ENCODE results near the gene FOXK1.

Gene FOXK1

GRCh38 chr7:4699841-4700240 lies 17.7 kb downstream of the FOXK1 start:
- no peak for DNase-seq

- DNase-seq: peak in 1 of 5 donors; percentile 25
Measured at GRCh38 chr7:4700577-4701235, 18.6 kb downstream of the FOXK1 start.

GRCh38 chr7:4702961-4703512 lies 20.9 kb downstream of the FOXK1 start:
- DNase-seq: no peak

GRCh38 chr7:4703532-4703931 lies 21.4 kb downstream of the FOXK1 start:
- no peak for DNase-seq

GRCh38 chr7:4706384-4707216 lies 24.5 kb downstream of the FOXK1 start:
- no peak for DNase-seq

GRCh38 chr7:4707217-4707741 lies 25.2 kb downstream of the FOXK1 start:
- no peak for DNase-seq

- no peak for DNase-seq
Measured at GRCh38 chr7:4707980-4708411, 25.9 kb downstream of the FOXK1 start.

GRCh38 chr7:4709187-4709586 lies 27.1 kb downstream of the FOXK1 start:
- no peak for DNase-seq

- no peak for DNase-seq
Measured at GRCh38 chr7:4711093-4711492, 29.0 kb downstream of the FOXK1 start.

GRCh38 chr7:4711634-4712033 lies 29.5 kb downstream of the FOXK1 start:
- no peak for DNase-seq

- DNase-seq: no peak
Measured at GRCh38 chr7:4712281-4713182, 30.4 kb downstream of the FOXK1 start.

- DNase-seq: no peak
Measured at GRCh38 chr7:4713183-4713784, 31.2 kb downstream of the FOXK1 start.

GRCh38 chr7:4714161-4714700 lies 32.1 kb downstream of the FOXK1 start:
- DNase-seq: no peak

GRCh38 chr7:4714767-4715409 lies 32.8 kb downstream of the FOXK1 start:
- no peak for DNase-seq

GRCh38 chr7:4715410-4715776 lies 33.3 kb downstream of the FOXK1 start:
- DNase-seq: no peak

GRCh38 chr7:4716946-4717795 lies 35.1 kb downstream of the FOXK1 start:
- DNase-seq: no peak

GRCh38 chr7:4718075-4718474 lies 36.0 kb downstream of the FOXK1 start:
- no peak for DNase-seq

GRCh38 chr7:4720225-4720624 lies 38.1 kb downstream of the FOXK1 start:
- no peak for DNase-seq

- no peak for DNase-seq
Measured at GRCh38 chr7:4722308-4722707, 40.2 kb downstream of the FOXK1 start.

GRCh38 chr7:4722960-4723630 lies 41.0 kb downstream of the FOXK1 start:
- DNase-seq: no peak

Measured in T-helper 1 cell (primary cell).